Middle frontal gyrus (tissue), 1 donor: Measurements from ENCODE around the gene CADM4.

Source experiments
- DNase-seq: peaks from one replicate; pipeline ENCODE4 v3.0.0-alpha.2; 2015; ENCODE audit warnings: low spot score; ENCODE audit errors: extremely low spot score

Gene CADM4

DNA sequence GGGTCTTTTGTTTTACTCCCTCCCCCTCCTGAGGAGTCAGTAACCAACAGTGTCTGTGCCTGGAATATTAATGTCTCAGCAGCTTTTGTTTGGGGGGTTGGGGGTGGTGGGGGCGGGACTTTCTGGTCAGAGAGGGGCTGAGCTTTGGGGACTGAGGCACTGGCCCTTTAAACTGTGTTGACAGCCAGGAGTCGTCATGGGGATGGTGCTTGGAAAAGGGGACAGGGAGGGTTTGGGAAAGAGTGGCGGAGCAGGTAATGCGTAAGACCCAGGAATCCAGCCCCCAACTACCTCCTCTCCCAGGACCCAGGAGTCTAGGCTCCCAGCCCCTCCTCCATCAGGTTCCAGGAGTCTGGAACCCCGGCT, 5.2 kb downstream of the CADM4 start:
- DNase-seq = peak; percentile 36

DNA sequence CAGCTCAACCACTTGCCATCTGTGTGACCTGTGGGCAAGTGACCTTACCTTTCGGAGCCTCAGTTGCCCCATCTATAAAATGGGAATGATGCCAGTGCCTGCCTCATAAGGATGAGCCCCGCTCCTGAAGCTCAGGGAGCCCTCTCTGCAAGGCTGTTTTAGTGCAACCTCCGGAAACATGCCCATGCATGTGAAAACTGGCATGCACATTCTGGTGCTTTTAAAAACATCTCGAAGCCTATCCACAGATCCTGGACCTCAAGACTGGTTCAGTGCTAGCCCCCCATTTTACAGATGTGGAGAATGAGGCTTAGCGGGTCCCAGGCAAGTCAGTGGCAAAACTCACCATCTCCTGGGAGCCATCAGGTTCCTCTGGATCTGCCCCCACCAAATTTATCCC, 5.6 kb downstream of the CADM4 start:
- no peak for DNase-seq

DNA sequence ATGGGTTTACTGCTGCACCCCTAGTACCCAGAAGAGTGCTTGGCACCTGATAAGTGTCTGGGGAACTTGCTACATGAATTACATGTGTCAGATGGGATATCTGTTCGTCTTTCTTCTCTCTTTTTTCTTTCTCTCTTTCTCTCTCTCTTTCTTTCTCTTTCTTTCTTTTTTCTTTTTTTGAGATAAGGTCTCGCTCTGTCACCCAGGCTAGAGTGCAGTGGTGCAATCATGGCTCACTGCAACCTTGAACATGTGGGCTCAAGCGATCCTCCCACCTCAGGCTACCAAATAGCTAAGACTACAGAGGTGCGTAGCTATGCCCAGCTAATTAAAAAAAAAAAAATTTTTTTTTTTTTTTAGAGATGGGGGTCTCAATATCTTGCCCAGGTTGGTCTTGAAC, 6.1 kb downstream of the CADM4 start:
- DNase-seq = no peak

DNA sequence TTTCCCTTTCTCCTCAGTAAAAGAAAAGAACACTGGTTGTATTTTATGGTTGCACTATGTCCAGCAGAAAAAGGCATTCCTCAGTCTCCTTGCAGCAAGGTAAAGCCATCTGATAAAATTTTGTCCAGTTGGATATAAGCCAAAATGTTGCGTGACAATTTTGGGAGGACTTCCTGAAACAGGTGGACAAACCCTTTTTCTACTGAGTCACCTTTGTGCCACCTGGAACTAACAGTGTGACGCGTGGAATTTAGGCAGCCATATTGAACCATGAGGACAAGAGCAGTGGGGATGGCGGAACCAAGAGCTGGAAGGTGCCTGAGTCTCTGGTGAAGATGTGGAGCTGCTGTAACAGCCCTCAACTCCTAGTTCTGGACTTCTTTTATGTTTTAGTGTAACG, 8.2 kb downstream of the CADM4 start:
- no peak for DNase-seq

DNA sequence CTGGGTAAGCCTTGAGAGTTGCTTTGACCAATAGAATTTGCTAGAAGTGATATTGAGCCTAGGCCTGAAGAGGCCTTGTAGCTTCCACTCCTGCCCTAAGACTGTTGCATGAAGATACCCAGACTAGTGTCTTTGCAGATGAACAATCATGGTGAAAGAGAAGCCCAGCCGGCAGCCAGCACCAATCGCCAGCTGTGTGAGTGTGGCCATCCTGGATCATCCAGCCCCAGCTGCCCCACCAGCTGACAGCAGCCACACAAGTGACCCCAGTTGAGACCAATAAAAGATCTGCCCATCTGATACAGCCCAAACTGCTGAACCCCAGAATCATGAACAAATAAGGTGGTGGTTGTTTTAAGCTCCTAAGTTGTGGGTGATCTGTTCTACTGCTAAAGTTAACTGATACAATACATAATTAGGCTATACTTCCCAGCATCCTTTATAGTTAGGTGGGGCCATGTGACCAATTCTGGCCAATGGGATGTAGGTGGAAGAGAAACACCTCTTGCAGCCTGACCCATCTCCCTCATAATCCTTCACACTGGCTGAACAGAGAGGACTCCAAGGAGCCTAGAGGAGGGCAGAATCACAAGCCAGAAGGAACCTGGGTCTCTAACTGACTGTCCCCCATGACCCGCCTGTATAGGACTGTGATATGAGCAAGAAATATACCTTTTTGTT, 10.9 kb downstream of the CADM4 start:
- DNase-seq = no peak

DNA sequence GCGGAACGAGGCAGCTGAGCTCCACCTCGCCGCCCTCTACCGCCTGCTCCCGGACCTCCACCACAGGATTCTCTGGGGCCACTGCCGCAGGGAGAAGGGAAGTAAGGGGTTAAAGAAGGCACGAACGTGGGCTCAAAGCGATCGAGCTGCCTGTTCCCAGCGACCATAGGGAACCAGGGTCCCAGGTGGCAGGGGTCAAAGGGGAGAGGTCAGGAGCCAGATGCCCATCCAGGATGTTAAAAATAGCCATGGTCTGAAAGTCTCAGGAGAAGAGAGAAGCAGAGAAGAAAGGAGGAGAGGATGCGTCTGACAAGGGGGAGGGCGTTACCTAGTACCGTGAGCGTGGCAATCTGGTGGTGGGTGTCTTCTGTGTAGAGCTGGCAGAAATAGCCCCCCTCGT, 12.8 kb downstream of the CADM4 start:
- DNase-seq = no peak

DNA sequence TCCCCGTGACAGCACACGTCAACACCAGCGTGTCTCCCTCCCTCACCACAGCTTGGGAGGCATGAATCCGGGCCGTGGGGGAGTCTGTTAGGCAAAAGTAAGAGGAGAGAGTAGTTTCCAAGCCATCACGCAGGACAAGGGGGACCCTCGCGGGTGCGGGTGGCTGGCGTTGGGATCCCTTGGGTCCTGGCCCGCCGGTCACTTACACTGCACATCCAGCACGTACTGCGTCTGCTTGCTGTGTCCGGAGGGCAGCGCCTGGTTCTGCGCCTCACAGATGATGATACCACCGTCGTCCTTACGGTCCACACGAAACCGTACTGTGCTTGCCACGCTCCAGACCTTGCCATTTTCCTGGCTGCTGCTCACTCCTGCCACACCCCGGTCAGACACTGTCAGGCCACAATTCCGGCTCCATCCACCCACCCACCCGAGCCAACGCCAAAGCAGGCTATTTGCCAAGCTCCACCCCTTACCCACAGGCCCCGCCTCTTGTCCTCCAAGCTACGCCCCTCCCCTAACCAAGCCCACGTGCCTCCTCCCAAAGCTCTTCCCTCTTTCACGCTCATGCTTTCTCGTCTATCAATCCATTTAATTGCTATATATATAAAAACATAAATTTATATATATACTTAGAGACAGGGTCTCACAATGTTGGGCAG, 13.6 kb downstream of the CADM4 start:
- DNase-seq = no peak

DNA sequence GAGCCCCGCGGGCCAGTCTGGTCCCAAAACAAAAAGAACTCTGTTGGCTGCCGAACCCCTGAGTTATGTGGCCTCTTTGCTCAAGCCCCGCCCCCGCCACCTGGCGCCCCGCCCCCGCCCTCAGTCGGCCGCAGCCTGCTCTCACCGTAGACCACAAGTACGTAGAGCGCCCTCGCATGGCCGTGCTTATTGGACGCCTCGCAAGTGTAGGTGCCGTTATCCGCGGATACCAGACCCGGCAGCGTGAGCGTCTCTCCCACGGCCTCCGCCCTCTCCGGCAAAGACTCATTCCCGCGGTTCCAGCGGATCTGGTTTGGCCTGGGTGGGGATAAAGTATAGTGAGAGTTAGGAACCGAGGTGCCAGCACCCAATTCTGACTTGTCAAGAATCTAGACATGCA, 14.7 kb downstream of the CADM4 start:
- DNase-seq = no peak

DNA sequence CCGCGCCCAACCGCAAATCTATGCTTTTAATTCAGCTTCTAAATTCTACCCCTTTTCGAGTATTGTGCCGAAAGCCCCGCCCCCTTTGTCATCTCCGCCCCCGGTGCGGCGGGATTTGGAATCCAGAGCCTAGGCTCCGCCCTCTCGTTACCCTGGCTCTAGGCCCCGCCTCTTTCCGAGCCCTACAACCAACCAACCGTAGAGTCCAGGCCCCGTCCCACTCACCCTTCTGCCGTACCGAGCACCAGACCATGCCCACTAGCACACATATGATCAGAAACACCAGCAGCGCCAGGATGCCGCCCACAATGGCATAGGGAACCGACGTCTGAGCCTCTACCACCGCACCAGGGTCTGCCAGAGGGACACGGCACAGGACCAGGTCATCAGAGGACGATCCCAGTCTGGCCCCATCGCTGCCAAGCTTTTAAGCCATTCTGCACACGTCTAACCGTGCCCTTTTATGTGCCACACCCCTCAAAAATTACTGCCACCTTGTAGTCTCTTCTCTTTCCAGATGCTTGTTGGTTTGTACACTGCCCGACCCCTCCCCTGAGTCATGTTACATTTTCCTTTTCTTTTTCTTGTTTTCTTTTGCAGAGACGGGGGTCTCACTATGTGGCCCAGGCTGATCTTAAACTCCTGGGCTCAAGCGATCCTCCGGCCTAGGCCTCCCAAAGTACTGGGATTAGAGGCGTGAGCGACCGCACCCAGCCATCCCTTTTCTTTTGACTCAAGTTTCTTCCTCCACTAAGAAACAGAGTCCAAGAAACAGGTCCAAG, 15.6 kb downstream of the CADM4 start:
- DNase-seq = no peak

DNA sequence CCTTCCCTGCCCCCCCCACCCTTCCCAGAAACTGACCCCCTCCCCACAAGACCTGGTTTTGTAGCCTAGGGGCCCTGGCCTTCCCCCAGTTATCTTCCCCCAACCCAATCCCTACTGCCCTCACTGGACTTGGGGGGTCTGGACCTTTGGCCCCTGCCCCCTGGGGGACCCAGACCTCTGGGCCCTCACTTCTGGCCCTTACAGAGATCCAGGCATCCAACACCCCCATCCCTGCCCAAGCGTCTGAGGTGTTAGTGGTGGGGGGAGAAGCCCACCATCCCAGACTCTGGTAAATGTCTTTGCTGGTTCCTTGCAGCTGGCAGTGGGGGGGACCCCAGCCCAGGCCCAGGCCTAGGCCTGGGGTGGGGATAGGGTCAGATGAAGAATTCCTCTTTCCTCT, 16.7 kb downstream of the CADM4 start:
- no peak for DNase-seq

DNA sequence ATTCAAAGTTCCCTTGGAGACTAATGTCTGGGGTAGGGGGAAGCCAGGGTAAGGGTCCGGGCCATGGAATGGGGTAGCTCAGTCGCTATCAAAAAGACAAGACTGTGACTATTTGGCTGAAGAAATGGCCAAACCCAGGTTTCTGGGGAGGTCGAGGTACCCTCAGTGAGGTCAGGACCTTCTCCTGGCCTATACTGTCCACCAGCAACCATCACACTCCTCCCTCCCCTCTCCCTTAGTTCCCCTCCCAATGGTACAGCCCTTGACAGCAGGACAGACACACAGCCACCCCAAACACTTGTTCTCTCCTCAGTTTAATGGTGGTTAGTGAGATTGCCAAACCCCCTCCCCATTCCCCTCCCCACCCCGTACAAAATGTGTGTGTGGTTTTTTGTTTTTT, 17.6 kb downstream of the CADM4 start:
- DNase-seq = no peak

DNA sequence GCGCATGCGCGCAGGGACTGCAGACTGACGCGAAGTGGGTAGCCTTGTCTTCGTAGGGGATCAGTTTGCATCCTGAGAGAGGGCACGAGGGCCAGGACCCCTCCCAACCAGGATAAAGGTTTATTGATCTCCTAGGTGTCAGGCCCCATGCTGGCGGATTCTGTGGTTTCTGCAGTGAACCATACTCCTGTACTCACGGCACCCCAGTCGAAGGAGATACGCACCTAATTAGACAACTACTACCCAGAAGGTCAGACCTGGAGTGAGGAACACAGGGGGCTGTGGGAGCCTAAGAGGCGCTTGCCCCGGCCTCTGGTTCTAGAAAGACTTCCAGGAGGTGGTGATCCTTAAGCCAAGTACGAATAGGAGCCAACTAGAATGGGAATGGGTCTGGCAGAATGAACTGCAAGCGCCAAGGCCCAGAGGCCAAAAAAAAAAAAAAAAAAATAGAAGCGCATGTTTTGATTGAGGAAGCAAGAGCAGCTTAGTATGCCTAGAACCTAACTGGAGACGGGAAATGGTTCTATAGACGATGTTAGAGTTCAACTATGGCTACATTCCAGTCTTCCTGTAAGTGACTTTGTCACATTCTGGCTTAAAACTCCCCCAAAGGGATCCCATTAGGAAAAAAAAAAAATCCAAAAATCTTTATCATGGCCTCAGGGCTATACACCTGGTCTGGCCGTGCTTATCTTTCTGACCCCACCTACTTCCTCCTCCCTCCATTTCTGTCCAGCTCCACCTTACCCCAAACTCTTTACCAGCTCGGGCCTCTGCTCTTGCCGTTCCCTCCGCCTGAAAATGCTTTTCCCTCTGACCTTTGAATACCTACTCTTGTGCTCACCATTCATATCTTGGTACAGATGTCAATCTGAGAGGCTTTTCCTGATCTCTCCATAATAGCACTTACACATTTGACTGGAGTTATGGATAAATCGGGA, 19.3 kb downstream of the CADM4 start:
- no peak for DNase-seq

DNA sequence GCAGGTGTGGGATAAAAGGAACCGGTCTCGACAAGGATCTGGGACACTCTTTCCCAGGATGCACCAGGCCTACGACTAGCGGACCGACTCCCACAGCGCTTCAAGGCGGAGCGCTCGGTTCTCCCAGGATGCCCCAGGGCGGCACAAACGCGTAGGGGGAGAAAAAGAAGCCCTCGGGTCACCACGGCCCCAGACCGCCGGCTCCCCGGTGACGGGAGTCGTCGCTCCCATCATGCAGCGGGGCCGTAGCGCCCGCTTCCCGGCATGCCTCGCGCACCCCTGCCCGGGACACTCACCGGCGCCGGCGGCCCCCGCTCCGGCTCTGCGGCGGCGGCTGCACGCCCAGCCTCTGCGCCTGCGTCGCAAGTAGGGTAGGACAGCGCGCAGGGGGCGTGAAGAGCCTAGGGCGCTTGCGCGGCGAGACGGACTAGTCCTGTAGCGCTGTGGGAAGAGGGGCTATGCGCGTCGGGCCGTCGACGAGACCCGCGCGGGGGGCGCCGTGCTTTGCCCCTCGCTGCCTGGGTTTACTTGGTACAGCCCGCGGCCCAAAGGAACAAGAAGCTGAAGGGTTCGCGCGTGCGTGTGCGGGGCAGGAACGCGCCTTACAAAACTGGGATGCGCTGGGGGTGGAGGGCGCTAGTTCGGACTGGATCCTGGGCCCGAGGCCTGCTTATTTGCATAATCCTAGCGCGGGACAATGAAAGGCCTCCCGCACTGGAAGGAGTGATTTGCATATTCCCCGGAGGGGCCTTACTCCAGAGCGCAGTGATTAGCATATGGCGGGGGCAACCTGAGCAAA, 20.2 kb downstream of the CADM4 start, which contains the start of gene ZNF428:
Gene ZNF428, minus strand, starts transcription at position 368 of the 799 bp plus-strand sequence. CDS start 5,325 bp downstream, outside the sequence.
- DNase-seq = peak; percentile 80

DNA sequence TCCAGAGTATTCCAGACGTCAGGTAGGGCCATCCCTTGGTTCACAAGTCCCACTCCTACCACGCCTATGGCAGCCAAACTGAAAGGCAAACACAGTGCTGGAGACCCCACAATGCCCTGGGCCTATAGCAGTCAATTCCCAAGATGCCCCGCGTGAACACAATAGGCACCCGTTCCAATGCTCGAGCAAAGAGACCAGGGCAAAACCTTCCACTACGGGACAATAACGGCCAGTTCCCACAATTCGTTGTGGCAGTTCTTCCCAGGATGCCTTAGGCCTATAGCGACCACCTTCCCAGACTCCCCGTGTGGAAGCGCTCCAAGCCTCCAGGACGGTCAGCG, 20.8 kb downstream of the CADM4 start:
- no peak for DNase-seq

DNA sequence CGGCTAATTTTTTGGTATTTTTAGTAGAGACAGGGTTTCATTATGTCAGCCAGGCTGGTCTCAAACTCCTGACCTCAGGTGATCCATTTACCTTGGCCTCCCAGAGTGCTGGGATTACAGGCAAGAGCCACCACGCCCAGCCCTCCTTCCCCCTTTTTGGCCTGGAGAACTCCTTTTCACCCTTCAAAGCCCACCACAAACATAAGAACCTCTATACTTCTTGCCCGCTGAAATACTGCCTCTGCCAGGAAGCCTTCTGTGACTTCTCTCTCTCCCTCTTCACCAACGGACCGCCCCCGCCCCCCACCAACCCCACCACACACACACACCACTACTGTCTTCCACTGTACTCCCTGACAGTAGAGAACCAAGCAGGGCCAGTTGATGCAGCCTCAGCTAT, 22.7 kb downstream of the CADM4 start:
- DNase-seq = no peak

DNA sequence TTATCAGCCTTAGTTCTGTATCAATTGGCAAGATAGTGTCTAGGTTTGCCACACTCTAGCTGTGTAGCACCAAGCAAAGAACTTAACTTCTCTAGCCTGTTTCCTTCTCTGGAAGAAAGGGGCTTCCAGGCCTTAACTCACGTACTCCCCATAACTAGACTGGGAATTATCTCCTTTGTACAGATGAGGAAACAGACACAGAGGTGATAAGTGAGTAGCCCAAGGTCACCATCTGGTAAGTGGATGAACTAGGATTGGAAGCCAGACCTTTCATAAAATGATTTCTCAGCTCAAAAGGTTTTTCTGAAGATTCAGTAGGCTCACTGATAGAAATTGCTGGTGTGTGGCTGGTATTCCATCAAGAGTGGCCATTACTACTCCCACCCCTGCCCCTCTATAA, 23.3 kb downstream of the CADM4 start:
- no peak for DNase-seq

DNA sequence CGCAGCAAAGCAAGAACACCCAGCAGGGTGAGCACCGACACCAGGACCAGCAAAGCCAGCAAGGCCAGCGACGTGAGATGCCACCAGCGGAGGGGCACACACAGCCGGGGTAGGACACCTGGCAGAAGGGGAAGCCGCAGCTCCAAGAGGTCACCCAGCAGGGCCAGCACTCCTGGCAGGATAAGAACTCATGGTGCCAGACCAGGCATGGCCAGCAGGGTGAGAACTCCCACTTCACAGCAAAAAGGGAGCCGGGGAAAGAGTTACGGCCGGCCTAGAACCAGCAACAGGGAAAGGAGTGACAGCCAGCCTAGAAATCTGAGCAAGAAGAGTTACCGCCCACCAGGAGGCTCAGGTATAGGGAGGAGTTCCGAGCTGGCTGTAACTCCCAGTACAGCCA, 27.3 kb downstream of the CADM4 start:
- DNase-seq = no peak

DNA sequence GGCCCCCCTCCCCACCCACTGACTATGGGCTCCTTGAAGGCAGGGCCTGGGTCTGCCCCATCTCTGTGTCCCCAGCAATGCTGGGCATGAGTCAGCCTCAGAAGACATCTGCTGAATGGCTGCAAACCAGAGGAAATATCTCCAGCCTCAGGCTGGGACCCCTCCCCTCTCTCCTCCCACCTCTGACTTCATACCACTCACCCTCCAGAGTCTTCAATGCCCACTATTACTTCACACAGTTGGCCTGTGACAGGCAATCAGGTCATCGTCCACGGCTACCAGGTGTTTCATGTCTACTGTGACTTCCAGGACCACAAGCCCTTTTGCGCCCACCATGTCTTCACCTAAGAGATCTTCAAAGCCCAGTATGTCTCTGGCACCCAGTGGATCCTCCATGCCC, 27.9 kb downstream of the CADM4 start, which contains the start of gene SRRM5:
Gene SRRM5, plus strand, starts transcription at position 301 of the 400 bp plus-strand sequence. Its CDS starts 34 bp downstream, at position 335.
- no peak for DNase-seq

DNA sequence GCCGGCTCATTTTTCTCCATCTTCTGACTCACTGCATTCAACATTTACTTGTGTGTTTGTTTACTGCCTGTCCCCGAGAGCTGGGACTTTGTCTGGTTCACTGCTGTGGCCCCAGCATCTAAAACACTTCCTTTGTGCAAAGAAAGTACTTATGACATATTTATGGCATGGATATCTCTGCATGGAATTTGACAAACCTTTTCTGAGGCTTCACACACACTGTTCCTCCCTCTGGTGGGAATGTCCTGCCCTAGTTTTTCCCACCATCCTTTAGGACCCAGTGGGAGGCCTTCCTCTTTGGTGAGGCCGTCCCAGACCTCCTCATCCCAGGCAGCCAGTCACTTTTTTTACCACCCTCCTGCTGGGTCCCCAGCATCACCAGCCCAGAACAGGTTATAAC, 29.2 kb downstream of the CADM4 start:
- DNase-seq = no peak

DNA sequence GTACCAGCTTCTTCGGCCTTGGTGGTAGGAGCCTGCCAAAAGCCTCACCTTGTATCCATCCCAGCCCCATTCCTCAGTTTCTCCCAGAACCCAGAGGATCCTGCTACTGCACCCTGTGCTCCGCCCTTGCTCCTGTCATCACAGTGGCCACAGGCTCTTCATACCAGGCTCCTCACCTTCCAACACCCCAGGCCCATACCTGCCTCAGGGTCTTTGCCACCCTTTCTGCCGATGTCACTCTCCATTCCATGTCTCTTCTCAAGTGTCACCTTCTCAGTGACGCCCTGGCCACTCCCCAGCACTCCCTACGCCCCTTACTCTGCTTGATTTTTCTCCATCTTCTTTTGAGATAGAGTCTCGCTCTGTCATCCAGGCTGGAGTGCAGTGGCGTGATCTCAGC, 29.8 kb downstream of the CADM4 start:
- DNase-seq = no peak
